GM23338 (cell line): ENCODE data around the gene ROBO1. TPM values are rescaled to one million over a fixed set of nuclear protein-coding genes. Genes with fewer than 3 reads are reported as not detected.

Source experiments
- ATAC-seq: fragments of 200-7000 bp; cut with Tn5 transposase; 3 replicates; pipeline ENCODE4 v1.9.1; 2020
- DNase-seq: peaks from one replicate; pipeline ENCODE4 v3.0.0-alpha.2; 2015; ENCODE audit warnings: low spot score
- H2AFZ ChIP-seq: fragments of 200-600 bp; sonication (generic); 2 replicates; pipeline ENCODE4 v1.8.0; 2016; ENCODE audit warnings: antibody characterized with exemption, mild to moderate bottlenecking, moderate library complexity
- H3F3A ChIP-seq: fragments of 200-600 bp; sonication (generic); replicated peaks from 2 replicates; pipeline ENCODE4 v1.8.0; 2017; ENCODE audit warnings: antibody characterized with exemption, mixed run types, low read depth
- H3K27ac ChIP-seq: fragments of 200-600 bp; sonication (generic); 2 replicates; pipeline ENCODE4 v1.6.1; 2016; ENCODE audit warnings: low read depth
- H3K27me3 ChIP-seq: fragments of 200-600 bp; sonication (generic); 2 replicates; pipeline ENCODE4 v1.8.0; 2016; ENCODE audit warnings: mild to moderate bottlenecking, mixed run types, moderate library complexity; ENCODE audit not compliant: insufficient read depth
- H3K36me3 ChIP-seq: fragments of 200-600 bp; sonication (generic); 2 replicates; pipeline ENCODE4 v1.8.0; 2016; ENCODE audit warnings: mild to moderate bottlenecking; ENCODE audit not compliant: insufficient read depth
- H3K4me1 ChIP-seq: fragments of 200-600 bp; sonication (generic); 2 replicates; pipeline ENCODE4 v1.8.0; 2016; ENCODE audit warnings: mild to moderate bottlenecking, moderate library complexity; ENCODE audit not compliant: insufficient read depth
- H3K4me2 ChIP-seq: fragments of 200-600 bp; sonication (generic); 2 replicates; pipeline ENCODE4 v1.7.1; 2017; ENCODE audit warnings: mixed run types
- H3K4me3 ChIP-seq: fragments of 200-600 bp; sonication (generic); 2 replicates; pipeline ENCODE4 v1.6.1; 2016; ENCODE audit warnings: mixed run types
- H3K79me2 ChIP-seq: fragments of 200-600 bp; sonication (generic); replicated peaks from 2 replicates; pipeline ENCODE4 v1.8.0; 2017; ENCODE audit warnings: mild to moderate bottlenecking; ENCODE audit not compliant: insufficient read depth
- H3K9me2 ChIP-seq: fragments of 200-600 bp; sonication (generic); 2 replicates; pipeline ENCODE4 v1.8.0; 2017; ENCODE audit not compliant: insufficient read depth
- H4K20me1 ChIP-seq: fragments of 200-600 bp; sonication (generic); replicated peaks from 2 replicates; pipeline ENCODE4 v1.8.0; 2017; ENCODE audit warnings: mild to moderate bottlenecking; ENCODE audit not compliant: insufficient read depth
- H3K27ac Mint-ChIP-seq: 2 replicates; pipeline ENCODE4 v1.8.0; 2020; ENCODE audit warnings: inconsistent platforms, mild to moderate bottlenecking, moderate library complexity, mixed read lengths
- H3K27me3 Mint-ChIP-seq: 3 replicates; pipeline ENCODE4 v1.8.0; 2022; ENCODE audit warnings: low read depth, mild to moderate bottlenecking, moderate library complexity, mixed read lengths, inconsistent platforms; ENCODE audit not compliant: insufficient read depth, poor library complexity
- H3K36me3 Mint-ChIP-seq: 3 replicates; pipeline ENCODE4 v1.8.0; 2021; ENCODE audit warnings: low read depth, mild to moderate bottlenecking, inconsistent platforms, moderate library complexity, mixed read lengths
- H3K4me1 Mint-ChIP-seq: 3 replicates; pipeline ENCODE4 v1.8.0; 2020; ENCODE audit warnings: mild to moderate bottlenecking, inconsistent platforms, mixed read lengths
- H3K4me3 Mint-ChIP-seq: 3 replicates; pipeline ENCODE4 v1.8.0; 2021; ENCODE audit warnings: moderate library complexity, mild to moderate bottlenecking, inconsistent platforms, mixed read lengths
- H3K9me3 Mint-ChIP-seq: 3 replicates; pipeline ENCODE4 v1.8.0; 2020; ENCODE audit warnings: moderate library complexity, mild to moderate bottlenecking, inconsistent platforms, mixed read lengths
- CREB1 ChIP-seq: fragments of 250-450 bp; sonication (Bioruptor Pico); IDR thresholded peaks from 2 replicates; pipeline ENCODE4 v1.5.0; 2020; ENCODE audit warnings: low read depth, mild to moderate bottlenecking, moderate library complexity
- EZH2 ChIP-seq: fragments of 200-600 bp; sonication (generic); IDR thresholded peaks from one replicate; pipeline ENCODE4 v1.8.0; 2017; ENCODE audit warnings: antibody characterized with exemption, mild to moderate bottlenecking, low read depth; ENCODE audit not compliant: unreplicated experiment
- EZH2phosphoT487 ChIP-seq: fragments of 200-600 bp; sonication (generic); IDR thresholded peaks from one replicate; pipeline ENCODE4 v1.8.1; 2018; ENCODE audit warnings: antibody characterized with exemption; ENCODE audit not compliant: unreplicated experiment
- JUNB ChIP-seq: IDR thresholded peaks from one replicate; pipeline ENCODE4 v1.6.1; 2016; ENCODE audit warnings: antibody characterized with exemption; ENCODE audit not compliant: unreplicated experiment
- NANOG ChIP-seq: IDR thresholded peaks from 2 replicates; pipeline ENCODE4 v1.6.1; 2016; ENCODE audit warnings: antibody characterized with exemption, borderline replicate concordance
- STAT1 ChIP-seq: IDR thresholded peaks from one replicate; pipeline ENCODE4 v1.6.1; 2016; ENCODE audit warnings: antibody characterized with exemption; ENCODE audit not compliant: unreplicated experiment
- ZNF114 ChIP-seq: fragments of 250-450 bp; sonication (Bioruptor Pico); IDR thresholded peaks from 2 replicates; pipeline ENCODE4 v1.5.0; 2020; ENCODE audit warnings: mild to moderate bottlenecking, moderate library complexity
- ZNF331 ChIP-seq: fragments of 250-450 bp; sonication (Bioruptor Pico); IDR thresholded peaks from 2 replicates; pipeline ENCODE4 v1.5.0; 2020; ENCODE audit warnings: low read depth, mild to moderate bottlenecking, moderate library complexity
- polyA plus RNA-seq: library from polyadenylated mRNA; unstranded; fragments of >200 nt; fragmentation: Nextera tagmentation; extraction: Ambion mirVana; gene quantifications from 2 replicates; pipeline ENCODE4 v1.2.1, GENCODE V29; 2016
- total RNA-seq: library from RNA; depleted of rRNA; stranded (reverse); fragments of >200 nt; shearing (Covaris generic); gene quantifications from 2 replicates; pipeline ENCODE4 v1.2.3, GENCODE V29; 2014
- TF ChIP-seq, protein P1 (sequence below): IDR thresholded peaks from one replicate; pipeline ENCODE4 v1.6.1; 2018; ENCODE audit warnings: antibody characterized with exemption; ENCODE audit not compliant: unreplicated experiment
- TF ChIP-seq, protein P2 (sequence below), 2 experiments: fragments of 200-600 bp in 1 of 2; sonication (generic) in 1 of 2; conservative IDR thresholded peaks; 2 replicates each; pipeline versions ENCODE4 v1.5.1 to v1.6.1; 2016 to 2017; ENCODE audit warnings: antibody characterized with exemption in 2 of 2, low read depth in 2 of 2, mild to moderate bottlenecking in 2 of 2, moderate library complexity in 1 of 2
- TF ChIP-seq, protein P3 (sequence below): fragments of 250-450 bp; sonication (Bioruptor Pico); IDR thresholded peaks from 2 replicates; pipeline ENCODE4 v1.5.0; 2020; ENCODE audit warnings: mild to moderate bottlenecking, moderate library complexity
- TF ChIP-seq, protein P4 (sequence below): IDR thresholded peaks from 2 replicates; pipeline ENCODE4 v1.6.1; 2016; ENCODE audit warnings: antibody characterized with exemption

The ROBO1 gene
- total and polyA plus RNA-seq, 2 experiments from 2014 or later: 19.2 to 78.3 TPM

DNA sequence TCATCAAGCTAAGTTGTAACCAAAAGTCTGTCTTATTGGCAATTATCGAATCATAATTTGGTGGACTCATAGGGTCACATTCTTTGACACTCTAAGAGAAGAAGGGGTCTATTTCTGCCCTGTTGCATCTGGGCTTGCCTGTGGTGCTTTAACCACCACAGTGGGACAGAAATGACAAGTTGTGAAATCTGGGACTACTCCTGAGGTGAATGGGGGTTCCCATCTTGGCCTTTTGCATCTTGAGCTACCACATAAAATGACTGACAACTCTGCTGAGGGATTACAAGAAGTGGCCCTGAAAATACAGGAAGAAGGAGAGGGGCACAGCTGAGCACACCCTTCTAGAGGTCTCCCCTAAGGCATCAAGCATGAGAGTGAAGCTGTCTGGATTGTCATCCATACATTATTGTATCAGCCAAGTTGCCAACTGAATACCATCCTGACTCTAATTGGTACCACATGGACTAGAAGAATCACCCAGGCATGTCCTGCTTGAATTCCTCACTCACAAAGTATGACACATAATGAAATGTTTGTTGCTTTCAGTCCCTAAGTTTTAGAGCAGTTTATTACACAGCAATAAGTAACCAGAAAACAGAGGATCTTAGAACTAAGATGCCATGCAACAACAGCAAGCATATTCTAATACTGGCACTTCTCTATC, 306.5 kb downstream of the ROBO1 start:
- H3K4me1 ChIP-seq: no peaks in the 10 kb centered on the region
- no peak for DNase-seq
- H3K4me3 ChIP-seq: no peak overlapping the region
- no peak overlapping the region for H3K4me2 ChIP-seq
- no peak overlapping the region for H2AFZ ChIP-seq
- no peaks in the 10 kb centered on the region for H3K9me2 ChIP-seq
- no peak for TF ChIP-seq STAT1
- TF ChIP-seq CREB1 (CRISPR knock-in tag): no peak
- no peak for TF ChIP-seq JUNB
- TF ChIP-seq, protein P1, sequence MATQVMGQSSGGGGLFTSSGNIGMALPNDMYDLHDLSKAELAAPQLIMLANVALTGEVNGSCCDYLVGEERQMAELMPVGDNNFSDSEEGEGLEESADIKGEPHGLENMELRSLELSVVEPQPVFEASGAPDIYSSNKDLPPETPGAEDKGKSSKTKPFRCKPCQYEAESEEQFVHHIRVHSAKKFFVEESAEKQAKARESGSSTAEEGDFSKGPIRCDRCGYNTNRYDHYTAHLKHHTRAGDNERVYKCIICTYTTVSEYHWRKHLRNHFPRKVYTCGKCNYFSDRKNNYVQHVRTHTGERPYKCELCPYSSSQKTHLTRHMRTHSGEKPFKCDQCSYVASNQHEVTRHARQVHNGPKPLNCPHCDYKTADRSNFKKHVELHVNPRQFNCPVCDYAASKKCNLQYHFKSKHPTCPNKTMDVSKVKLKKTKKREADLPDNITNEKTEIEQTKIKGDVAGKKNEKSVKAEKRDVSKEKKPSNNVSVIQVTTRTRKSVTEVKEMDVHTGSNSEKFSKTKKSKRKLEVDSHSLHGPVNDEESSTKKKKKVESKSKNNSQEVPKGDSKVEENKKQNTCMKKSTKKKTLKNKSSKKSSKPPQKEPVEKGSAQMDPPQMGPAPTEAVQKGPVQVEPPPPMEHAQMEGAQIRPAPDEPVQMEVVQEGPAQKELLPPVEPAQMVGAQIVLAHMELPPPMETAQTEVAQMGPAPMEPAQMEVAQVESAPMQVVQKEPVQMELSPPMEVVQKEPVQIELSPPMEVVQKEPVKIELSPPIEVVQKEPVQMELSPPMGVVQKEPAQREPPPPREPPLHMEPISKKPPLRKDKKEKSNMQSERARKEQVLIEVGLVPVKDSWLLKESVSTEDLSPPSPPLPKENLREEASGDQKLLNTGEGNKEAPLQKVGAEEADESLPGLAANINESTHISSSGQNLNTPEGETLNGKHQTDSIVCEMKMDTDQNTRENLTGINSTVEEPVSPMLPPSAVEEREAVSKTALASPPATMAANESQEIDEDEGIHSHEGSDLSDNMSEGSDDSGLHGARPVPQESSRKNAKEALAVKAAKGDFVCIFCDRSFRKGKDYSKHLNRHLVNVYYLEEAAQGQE: no peak
- TF ChIP-seq, protein P2, sequence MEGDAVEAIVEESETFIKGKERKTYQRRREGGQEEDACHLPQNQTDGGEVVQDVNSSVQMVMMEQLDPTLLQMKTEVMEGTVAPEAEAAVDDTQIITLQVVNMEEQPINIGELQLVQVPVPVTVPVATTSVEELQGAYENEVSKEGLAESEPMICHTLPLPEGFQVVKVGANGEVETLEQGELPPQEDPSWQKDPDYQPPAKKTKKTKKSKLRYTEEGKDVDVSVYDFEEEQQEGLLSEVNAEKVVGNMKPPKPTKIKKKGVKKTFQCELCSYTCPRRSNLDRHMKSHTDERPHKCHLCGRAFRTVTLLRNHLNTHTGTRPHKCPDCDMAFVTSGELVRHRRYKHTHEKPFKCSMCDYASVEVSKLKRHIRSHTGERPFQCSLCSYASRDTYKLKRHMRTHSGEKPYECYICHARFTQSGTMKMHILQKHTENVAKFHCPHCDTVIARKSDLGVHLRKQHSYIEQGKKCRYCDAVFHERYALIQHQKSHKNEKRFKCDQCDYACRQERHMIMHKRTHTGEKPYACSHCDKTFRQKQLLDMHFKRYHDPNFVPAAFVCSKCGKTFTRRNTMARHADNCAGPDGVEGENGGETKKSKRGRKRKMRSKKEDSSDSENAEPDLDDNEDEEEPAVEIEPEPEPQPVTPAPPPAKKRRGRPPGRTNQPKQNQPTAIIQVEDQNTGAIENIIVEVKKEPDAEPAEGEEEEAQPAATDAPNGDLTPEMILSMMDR (conservative IDR thresholded peaks at IDR 0.05; ENCODE audit: low read depth in 2 of 2): no peak
- TF ChIP-seq NANOG: no peak
- TF ChIP-seq ZNF114: no peak
- TF ChIP-seq, protein P3, sequence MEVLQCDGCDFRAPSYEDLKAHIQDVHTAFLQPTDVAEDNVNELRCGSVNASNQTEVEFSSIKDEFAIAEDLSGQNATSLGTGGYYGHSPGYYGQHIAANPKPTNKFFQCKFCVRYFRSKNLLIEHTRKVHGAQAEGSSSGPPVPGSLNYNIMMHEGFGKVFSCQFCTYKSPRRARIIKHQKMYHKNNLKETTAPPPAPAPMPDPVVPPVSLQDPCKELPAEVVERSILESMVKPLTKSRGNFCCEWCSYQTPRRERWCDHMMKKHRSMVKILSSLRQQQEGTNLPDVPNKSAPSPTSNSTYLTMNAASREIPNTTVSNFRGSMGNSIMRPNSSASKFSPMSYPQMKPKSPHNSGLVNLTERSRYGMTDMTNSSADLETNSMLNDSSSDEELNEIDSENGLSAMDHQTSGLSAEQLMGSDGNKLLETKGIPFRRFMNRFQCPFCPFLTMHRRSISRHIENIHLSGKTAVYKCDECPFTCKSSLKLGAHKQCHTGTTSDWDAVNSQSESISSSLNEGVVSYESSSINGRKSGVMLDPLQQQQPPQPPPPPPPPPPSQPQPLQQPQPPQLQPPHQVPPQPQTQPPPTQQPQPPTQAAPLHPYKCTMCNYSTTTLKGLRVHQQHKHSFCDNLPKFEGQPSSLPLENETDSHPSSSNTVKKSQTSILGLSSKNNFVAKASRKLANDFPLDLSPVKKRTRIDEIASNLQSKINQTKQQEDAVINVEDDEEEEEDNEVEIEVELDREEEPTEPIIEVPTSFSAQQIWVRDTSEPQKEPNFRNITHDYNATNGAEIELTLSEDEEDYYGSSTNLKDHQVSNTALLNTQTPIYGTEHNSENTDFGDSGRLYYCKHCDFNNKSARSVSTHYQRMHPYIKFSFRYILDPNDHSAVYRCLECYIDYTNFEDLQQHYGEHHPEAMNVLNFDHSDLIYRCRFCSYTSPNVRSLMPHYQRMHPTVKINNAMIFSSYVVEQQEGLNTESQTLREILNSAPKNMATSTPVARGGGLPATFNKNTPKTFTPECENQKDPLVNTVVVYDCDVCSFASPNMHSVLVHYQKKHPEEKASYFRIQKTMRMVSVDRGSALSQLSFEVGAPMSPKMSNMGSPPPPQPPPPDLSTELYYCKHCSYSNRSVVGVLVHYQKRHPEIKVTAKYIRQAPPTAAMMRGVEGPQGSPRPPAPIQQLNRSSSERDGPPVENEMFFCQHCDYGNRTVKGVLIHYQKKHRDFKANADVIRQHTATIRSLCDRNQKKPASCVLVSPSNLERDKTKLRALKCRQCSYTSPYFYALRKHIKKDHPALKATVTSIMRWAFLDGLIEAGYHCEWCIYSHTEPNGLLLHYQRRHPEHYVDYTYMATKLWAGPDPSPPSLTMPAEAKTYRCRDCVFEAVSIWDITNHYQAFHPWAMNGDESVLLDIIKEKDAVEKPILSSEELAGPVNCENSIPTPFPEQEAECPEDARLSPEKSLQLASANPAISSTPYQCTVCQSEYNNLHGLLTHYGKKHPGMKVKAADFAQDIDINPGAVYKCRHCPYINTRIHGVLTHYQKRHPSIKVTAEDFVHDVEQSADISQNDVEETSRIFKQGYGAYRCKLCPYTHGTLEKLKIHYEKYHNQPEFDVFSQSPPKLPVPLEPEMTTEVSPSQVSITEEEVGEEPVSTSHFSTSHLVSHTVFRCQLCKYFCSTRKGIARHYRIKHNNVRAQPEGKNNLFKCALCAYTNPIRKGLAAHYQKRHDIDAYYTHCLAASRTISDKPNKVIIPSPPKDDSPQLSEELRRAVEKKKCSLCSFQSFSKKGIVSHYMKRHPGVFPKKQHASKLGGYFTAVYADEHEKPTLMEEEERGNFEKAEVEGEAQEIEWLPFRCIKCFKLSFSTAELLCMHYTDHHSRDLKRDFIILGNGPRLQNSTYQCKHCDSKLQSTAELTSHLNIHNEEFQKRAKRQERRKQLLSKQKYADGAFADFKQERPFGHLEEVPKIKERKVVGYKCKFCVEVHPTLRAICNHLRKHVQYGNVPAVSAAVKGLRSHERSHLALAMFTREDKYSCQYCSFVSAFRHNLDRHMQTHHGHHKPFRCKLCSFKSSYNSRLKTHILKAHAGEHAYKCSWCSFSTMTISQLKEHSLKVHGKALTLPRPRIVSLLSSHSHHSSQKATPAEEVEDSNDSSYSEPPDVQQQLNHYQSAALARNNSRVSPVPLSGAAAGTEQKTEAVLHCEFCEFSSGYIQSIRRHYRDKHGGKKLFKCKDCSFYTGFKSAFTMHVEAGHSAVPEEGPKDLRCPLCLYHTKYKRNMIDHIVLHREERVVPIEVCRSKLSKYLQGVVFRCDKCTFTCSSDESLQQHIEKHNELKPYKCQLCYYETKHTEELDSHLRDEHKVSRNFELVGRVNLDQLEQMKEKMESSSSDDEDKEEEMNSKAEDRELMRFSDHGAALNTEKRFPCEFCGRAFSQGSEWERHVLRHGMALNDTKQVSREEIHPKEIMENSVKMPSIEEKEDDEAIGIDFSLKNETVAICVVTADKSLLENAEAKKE (CRISPR knock-in tag): no peak
- TF ChIP-seq EZH2phosphoT487: no peak
- no peak for TF ChIP-seq EZH2
- TF ChIP-seq, protein P4, sequence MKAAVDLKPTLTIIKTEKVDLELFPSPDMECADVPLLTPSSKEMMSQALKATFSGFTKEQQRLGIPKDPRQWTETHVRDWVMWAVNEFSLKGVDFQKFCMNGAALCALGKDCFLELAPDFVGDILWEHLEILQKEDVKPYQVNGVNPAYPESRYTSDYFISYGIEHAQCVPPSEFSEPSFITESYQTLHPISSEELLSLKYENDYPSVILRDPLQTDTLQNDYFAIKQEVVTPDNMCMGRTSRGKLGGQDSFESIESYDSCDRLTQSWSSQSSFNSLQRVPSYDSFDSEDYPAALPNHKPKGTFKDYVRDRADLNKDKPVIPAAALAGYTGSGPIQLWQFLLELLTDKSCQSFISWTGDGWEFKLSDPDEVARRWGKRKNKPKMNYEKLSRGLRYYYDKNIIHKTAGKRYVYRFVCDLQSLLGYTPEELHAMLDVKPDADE: no peak
- no peak for TF ChIP-seq ZNF331
- no peak overlapping the region for H3K27ac Mint-ChIP-seq
- no peaks in the 10 kb centered on the region for H3K9me3 Mint-ChIP-seq
- no peaks in the 10 kb centered on the region for H3K79me2 ChIP-seq
- no peak for ATAC-seq
- no peaks in the 10 kb centered on the region for H3K27me3 ChIP-seq
- H3F3A ChIP-seq: no peaks in the 10 kb centered on the region
- H4K20me1 ChIP-seq: no peaks in the 10 kb centered on the region
- H3K4me3 Mint-ChIP-seq: no peak overlapping the region
- H3K27ac ChIP-seq: no peak overlapping the region
- peaks cover 4% of the 10 kb centered on the region for H3K27me3 Mint-ChIP-seq
- H3K4me1 Mint-ChIP-seq: no peaks in the 10 kb centered on the region
- no peaks in the 10 kb centered on the region for H3K36me3 Mint-ChIP-seq
- no peaks in the 10 kb centered on the region for H3K36me3 ChIP-seq
